Measurements from ENCODE around the gene DCTN4.
"Not testable (repeated sequence)": the region's sequence is repeated elsewhere in the genome, so short reads cannot be mapped to it uniquely, and the experiment has no call there.

The DCTN4 gene

DNA sequence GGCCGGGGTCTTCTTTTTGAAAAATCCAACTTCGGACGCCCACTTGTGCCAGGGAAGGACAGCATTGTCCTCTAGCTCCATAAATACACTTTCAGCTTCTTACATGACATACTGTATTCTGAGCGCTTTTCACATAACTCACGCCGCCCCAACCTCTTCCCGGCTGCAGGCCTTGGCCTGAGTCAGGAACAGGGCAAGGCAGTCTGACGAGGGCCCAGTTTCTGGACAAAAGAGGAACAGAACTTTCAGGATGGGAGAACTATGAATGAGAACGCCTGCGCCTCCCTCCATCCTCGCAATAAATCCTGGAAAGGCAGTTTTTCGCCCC is 650 bp downstream of the DCTN4 start:
- DNase-seq (ENCODE audit: low read depth), result no peak
- peak overlapping the region; percentile 62 for H3K4me3 ChIP-seq (ENCODE audit: control insufficient read depth, low read depth, low read length)
- TF ChIP-seq, protein P1, sequence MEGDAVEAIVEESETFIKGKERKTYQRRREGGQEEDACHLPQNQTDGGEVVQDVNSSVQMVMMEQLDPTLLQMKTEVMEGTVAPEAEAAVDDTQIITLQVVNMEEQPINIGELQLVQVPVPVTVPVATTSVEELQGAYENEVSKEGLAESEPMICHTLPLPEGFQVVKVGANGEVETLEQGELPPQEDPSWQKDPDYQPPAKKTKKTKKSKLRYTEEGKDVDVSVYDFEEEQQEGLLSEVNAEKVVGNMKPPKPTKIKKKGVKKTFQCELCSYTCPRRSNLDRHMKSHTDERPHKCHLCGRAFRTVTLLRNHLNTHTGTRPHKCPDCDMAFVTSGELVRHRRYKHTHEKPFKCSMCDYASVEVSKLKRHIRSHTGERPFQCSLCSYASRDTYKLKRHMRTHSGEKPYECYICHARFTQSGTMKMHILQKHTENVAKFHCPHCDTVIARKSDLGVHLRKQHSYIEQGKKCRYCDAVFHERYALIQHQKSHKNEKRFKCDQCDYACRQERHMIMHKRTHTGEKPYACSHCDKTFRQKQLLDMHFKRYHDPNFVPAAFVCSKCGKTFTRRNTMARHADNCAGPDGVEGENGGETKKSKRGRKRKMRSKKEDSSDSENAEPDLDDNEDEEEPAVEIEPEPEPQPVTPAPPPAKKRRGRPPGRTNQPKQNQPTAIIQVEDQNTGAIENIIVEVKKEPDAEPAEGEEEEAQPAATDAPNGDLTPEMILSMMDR (conservative IDR thresholded peaks at IDR 0.05; ENCODE audit: control insufficient read depth, insufficient read depth, low read depth, low read length), result no peak

DNA sequence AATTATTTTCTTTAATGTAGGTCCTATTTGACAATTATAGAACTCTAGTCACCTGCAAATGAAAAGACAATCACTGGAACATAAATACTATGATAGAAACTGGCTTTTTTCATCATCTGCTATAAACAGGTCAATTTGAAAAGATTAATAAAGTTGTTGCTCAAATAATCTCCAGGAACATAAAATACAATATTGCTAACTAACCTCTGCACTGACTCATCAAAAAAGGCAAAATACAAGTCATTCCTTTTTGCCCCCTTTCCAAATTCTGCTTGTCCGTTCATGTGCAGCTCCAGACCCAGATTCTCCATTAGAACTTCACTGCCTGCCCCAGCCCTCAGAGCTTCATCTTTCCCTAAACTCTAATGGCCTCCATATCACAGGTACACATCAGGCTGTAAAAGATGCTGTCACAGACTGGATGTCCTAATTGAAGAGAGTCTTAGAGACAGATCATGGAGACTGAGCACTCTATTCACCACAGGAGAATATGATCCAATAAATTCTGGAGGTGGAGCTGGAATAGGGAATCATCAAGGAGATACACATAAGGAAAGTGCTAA is 1.6 kb downstream of the DCTN4 start:
- peak overlapping the region; percentile 62 for H3K4me3 ChIP-seq (ENCODE audit: control insufficient read depth, low read depth, low read length)
- TF ChIP-seq, protein P1 (conservative IDR thresholded peaks at IDR 0.05; ENCODE audit: control insufficient read depth, insufficient read depth, low read depth, low read length), result no peak
- peak; percentile 21 for DNase-seq (ENCODE audit: low read depth)

DNA sequence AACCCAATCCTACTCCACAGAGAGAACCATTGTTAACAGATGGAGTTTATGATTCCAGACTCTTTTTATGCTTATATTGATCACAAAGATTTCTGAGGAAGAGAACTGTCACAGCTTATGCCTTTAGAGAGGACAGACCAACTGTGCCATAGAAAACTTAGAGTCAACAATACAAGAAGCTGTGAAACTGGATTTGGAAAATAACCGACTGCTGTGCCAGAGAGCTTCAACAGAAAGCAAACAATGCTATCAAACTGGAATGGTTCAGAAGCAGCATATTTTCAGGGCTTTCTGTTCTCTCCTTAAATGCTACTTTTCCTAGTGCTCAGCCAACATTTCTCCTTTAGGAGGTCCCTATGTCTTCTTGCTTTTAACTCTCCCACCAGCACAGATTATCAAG is 5.0 kb downstream of the DCTN4 start:
- DNase-seq (ENCODE audit: low read depth), result no peak
- TF ChIP-seq, protein P1 (conservative IDR thresholded peaks at IDR 0.05; ENCODE audit: control insufficient read depth, insufficient read depth, low read depth, low read length), result no peak
- no peak overlapping the region for H3K4me3 ChIP-seq (ENCODE audit: control insufficient read depth, low read depth, low read length)

DNA sequence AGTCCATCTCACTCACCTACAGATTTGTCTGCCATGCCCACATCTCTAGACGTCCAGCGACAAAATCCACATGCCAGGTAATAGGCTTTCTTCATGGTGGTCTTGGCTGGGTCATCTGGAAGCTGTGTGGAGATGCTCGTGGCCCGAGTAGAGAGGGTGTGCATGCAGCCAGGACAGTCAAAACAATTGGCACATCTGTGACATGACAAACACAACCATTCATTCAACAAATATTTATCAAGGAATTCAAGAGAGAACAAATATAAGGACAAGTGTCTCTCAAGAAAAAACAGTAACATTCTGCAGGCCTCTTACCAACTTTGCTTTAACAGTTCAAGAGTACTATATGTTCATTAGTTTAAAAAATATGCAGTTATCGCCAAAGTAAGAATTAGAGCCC is 5.4 kb downstream of the DCTN4 start:
- no peak overlapping the region for H3K4me3 ChIP-seq (ENCODE audit: control insufficient read depth, low read depth, low read length)
- TF ChIP-seq, protein P1 (conservative IDR thresholded peaks at IDR 0.05; ENCODE audit: control insufficient read depth, insufficient read depth, low read depth, low read length), result no peak
- DNase-seq (ENCODE audit: low read depth), result no peak

DNA sequence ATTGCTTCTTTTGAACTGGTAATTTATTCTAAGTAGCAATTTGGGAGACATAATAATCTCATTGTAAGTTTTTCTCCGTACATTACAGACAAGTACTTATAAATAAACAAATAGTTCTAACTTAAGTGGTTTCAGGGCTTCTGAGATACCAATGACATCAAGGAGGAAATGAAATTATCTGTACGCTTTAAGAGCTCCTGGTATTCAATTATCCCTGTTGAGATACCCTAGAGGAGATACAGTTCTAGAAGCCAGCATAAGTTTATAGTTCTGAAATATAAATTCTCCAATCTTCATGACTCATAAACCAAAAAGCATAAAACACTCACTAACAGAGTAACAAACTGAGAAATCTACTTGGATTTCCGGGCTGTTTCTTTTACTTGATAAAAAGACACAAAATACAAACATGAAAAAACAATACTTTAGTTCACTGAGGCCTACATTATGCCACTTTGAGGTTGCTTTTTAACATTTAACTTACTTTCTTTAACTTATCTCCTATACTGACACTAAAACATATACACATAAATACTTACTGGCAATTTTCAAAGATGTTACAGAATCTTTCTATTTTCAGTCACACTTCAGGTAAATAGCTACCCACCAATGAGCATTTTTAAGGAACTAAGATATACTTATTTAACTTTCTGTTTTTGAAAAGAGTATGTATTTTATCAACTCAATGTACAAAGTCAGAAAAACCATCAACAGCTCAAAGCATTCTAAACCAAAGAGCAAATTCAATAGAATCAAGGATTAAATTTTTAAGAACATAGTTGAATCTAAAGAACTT is 7.5 kb downstream of the DCTN4 start:
- H3K4me3 ChIP-seq (ENCODE audit: control insufficient read depth, low read depth, low read length), result no peak overlapping the region
- TF ChIP-seq, protein P1 (conservative IDR thresholded peaks at IDR 0.05; ENCODE audit: control insufficient read depth, insufficient read depth, low read depth, low read length), result no peak
- no peak for DNase-seq (ENCODE audit: low read depth)

DNA sequence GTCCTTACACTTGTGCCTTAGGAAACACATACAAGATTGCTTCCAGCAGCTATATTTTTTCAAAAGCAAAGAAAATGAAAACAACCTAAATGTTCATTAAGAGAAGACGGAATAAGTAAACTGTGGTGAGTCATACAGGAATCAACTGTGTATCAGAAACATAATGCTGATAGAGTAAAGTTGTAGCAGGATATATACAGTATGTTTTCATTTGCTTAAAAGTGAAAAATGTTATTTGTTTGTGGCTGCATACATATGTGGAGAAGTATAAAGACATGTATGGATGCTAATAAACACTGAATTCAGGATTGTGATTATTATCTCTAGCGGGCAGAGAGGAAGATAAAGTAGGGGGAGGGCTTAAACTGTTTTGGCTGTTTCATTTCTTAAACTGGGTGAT is 8.3 kb downstream of the DCTN4 start:
- H3K4me3 ChIP-seq (ENCODE audit: control insufficient read depth, low read depth, low read length), result no peak overlapping the region
- TF ChIP-seq, protein P1 (conservative IDR thresholded peaks at IDR 0.05; ENCODE audit: control insufficient read depth, insufficient read depth, low read depth, low read length), result no peak
- DNase-seq (ENCODE audit: low read depth), result no peak

DNA sequence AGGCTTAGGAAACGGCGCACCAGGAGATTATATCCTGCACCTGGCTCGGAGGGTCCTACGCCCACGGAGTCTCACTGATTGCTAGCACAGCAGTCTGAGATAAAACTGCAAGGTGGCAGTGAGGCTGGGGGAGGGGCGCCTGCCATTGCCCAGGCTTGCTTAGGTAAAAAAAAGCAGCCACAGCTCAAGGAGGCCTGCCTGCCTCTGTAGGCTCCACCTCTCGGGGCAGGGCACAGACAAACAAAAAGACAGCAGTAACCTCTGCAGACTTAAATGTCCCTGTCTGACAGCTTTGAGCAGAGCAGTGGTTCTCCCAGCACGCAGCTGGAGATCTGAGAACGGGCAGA is 15.7 kb downstream of the DCTN4 start:
- not testable (repeated sequence) for DNase-seq (ENCODE audit: low read depth); H3K4me3 ChIP-seq (ENCODE audit: control insufficient read depth, low read depth, low read length)

DNA sequence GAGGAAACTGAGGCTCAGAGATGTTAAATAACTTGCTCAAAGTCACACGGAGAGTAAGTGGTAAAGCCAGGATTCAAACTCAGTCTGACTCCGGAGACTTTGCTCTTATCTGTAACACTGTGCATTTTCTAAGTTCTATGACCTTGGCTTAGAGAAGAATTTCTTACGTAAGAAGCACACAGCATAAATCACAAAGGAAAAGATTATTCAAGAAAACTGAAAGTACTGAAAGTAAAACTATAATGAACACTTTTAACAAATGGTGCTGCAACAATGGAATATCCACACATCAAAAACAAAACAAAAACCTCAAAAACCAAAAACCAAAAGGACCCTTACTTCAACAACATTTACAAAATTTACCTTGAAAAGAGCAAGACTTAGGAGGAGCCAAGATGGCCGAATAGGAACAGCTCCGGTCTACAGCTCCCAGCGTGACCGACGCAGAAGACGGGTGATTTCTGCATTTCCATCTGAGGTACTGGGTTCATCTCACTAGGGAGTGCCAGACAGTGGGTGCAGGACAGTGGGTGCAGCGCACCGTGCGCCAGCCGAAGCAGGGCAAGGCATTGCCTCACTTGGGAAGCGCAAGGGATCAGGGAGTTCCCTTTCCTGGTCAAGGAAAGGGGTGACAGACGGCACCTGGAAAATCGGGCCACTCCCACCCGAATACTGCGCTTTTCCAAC is 16.2 kb downstream of the DCTN4 start:
- not testable (repeated sequence) for DNase-seq (ENCODE audit: low read depth); H3K4me3 ChIP-seq (ENCODE audit: control insufficient read depth, low read depth, low read length)

Measured in fibroblast of mammary gland (primary cell).